ENCODE measurements around the gene CAB39L. TPM values are rescaled to one million over a fixed set of nuclear protein-coding genes. Genes with fewer than 3 reads are reported as not detected.

Gene CAB39L
- total and polyA plus RNA-seq, 11 donors: 5.9 to 27.4 (median 16.2) TPM

DNA sequence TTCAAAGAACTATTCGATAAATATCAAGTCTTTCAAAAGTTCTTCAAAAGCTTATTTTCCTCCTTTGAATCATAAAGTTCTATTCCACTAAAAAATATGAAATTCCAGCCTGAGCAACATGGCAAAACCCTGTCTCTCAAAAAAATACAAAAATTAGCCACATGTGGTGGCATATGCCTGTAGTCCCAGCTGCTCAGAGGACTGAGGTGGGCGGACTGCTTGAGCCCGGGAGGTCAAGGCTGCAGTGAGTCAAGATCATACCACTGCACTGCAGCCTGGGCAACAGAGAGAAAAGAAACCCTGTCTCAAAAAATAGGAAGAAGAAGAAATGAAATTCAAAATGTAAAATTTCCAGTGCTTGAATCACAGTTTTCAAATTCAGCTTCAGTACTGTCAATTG lies 24.6 kb downstream of the CAB39L start:
- TF ChIP-seq POLR2A (IDR thresholded peaks at IDR 0.05): no peak
- TF ChIP-seq, protein P1, sequence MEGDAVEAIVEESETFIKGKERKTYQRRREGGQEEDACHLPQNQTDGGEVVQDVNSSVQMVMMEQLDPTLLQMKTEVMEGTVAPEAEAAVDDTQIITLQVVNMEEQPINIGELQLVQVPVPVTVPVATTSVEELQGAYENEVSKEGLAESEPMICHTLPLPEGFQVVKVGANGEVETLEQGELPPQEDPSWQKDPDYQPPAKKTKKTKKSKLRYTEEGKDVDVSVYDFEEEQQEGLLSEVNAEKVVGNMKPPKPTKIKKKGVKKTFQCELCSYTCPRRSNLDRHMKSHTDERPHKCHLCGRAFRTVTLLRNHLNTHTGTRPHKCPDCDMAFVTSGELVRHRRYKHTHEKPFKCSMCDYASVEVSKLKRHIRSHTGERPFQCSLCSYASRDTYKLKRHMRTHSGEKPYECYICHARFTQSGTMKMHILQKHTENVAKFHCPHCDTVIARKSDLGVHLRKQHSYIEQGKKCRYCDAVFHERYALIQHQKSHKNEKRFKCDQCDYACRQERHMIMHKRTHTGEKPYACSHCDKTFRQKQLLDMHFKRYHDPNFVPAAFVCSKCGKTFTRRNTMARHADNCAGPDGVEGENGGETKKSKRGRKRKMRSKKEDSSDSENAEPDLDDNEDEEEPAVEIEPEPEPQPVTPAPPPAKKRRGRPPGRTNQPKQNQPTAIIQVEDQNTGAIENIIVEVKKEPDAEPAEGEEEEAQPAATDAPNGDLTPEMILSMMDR (IDR thresholded peaks at IDR 0.05): no peak

DNA sequence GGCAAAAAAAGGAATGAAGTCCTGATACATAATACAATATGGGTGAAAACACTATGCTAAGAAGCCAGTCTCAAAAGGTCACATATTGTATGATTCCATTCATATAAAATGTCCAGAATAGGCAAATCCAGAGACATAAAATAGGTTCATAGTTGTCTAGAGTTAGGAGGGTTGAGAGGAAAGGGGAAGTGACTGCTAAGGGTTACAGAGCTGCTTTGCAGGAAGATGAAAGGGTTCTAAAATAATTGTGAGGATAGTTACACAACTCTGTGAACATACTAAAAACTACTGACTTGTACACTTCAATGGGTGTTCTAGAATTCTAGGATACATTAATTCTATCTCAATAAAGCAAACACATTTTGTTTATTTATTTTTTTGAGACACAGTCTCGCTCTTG lies 25.7 kb downstream of the CAB39L start:
- H3K36me3 ChIP-seq: no peaks in the 10 kb centered on the region
- ATAC-seq (no peak), DNase-seq (no peak)
- H3K4me1 ChIP-seq: peaks cover 0 to 3% (median 0%) of the 10 kb centered on the region in 12 donors
- no peak overlapping the region for H3K4me3 ChIP-seq
- H3K27me3 ChIP-seq: no peaks in the 10 kb centered on the region
- intact Hi-C loops (cut with DNase I): no loop called here
- WGBS, 4 donors: 85 to 100% (median 94%) methylated on average over 1 of the region's 1 CpG
- TF ChIP-seq, protein P1 (IDR thresholded peaks at IDR 0.05): no peak
- no peak for TF ChIP-seq POLR2A (IDR thresholded peaks at IDR 0.05)
- H3K9me3 ChIP-seq: no peaks in the 10 kb centered on the region
- H3K27ac ChIP-seq: no peak overlapping the region

More for the DNA sequence above, 24.6 kb downstream of the CAB39L start:
- no peaks in the 10 kb centered on the region for H3K27me3 ChIP-seq
- peaks cover 0 to 4% (median 0%) of the 10 kb centered on the region in 9 donors for H3K36me3 ChIP-seq
- WGBS, 4 donors: 86 to 95% (median 90%) methylated on average over 3 of the region's 3 CpGs
- no peak overlapping the region for H3K27ac ChIP-seq
- peaks cover 0 to 3% (median 0%) of the 10 kb centered on the region in 12 donors for H3K4me1 ChIP-seq
- DNase-seq (no peak), ATAC-seq (no peak)
- intact Hi-C loops (cut with DNase I): no loop called here
- H3K4me3 ChIP-seq: no peak overlapping the region
- no peaks in the 10 kb centered on the region for H3K9me3 ChIP-seq

DNA sequence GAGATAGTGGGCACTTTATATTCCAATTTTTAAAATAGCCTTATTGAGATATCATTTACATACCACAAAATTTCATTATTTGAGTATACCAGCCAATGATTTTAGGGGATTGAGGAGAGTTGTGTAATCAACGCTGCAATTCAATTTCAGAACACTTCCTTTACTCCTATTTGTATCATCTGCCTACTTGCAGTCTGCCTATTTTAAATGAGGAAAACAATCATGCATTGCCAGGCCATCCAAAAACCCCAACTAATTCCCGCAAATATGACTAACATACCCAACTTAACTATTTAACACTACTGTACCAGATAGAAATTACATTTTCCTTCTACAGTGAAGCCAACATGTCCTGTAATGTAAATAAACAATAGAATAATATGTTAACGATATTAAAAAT lies 26.7 kb downstream of the CAB39L start:
- H3K36me3 ChIP-seq: peaks cover 0 to 4% (median 0%) of the 10 kb centered on the region in 9 donors
- TF ChIP-seq POLR2A (IDR thresholded peaks at IDR 0.05): no peak
- TF ChIP-seq, protein P1 (IDR thresholded peaks at IDR 0.05): no peak
- no peak overlapping the region for H3K4me3 ChIP-seq
- 77 to 96% (median 94%) methylated on average over 3 of the region's 3 CpGs for WGBS, 4 donors
- H3K27ac ChIP-seq: no peak overlapping the region
- H3K27me3 ChIP-seq: no peaks in the 10 kb centered on the region
- no peak for DNase-seq
- no peak for ATAC-seq
- intact Hi-C loops (cut with DNase I): no loop called here
- no peaks in the 10 kb centered on the region for H3K9me3 ChIP-seq
- H3K4me1 ChIP-seq: peaks cover 0 to 3% (median 0%) of the 10 kb centered on the region in 12 donors

DNA sequence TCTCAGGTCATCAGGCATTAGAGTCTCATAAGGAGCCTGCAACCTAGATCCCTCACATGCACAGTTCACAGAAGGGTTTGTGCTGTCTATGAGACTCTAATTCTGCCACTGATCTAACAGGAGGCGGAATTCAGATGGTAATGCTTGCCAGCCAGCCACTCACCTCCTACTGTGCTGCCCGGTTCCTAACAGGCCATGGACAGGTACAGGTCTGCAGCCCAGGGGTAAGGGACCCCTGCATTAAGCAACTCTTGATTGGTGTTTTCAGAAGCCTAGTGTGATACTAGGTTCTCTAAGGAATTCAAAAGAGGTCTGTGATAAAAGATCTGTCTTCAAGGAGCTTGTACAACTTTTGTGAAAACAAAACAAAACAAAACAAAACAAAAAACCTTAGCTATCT lies 31.1 kb downstream of the CAB39L start:
- WGBS, 4 donors: 74 to 95% (median 81%) methylated on average over 2 of the region's 2 CpGs
- no peak for TF ChIP-seq POLR2A (IDR thresholded peaks at IDR 0.05)
- TF ChIP-seq, protein P1 (IDR thresholded peaks at IDR 0.05): no peak
- H3K9me3 ChIP-seq: no peaks in the 10 kb centered on the region
- H3K36me3 ChIP-seq: peaks cover 0 to 4% (median 0%) of the 10 kb centered on the region in 9 donors
- H3K27ac ChIP-seq: no peak overlapping the region
- DNase-seq (no peak), ATAC-seq (no peak)
- no peak overlapping the region for H3K4me3 ChIP-seq
- peaks cover 0 to 6% (median 0%) of the 10 kb centered on the region in 12 donors for H3K4me1 ChIP-seq
- intact Hi-C loops (cut with DNase I): no loop called here
- no peaks in the 10 kb centered on the region for H3K27me3 ChIP-seq
